ENCODE results near the gene ABHD16B.

Gene ABHD16B

GRCh38 chr20:63861365-63861934 is at the start of gene ABHD16B:
Gene ABHD16B, plus strand, starts transcription at chr20:63861498. Its CDS starts 43 bp downstream, at chr20:63861541.
- DNase-seq: no peak

- no peak for DNase-seq
Observed at GRCh38 chr20:63814891-63815614, 46.2 kb upstream of the ABHD16B start.

GRCh38 chr20:63815615-63816253 is 45.6 kb upstream of the ABHD16B start:
- no peak for DNase-seq

DNA sequence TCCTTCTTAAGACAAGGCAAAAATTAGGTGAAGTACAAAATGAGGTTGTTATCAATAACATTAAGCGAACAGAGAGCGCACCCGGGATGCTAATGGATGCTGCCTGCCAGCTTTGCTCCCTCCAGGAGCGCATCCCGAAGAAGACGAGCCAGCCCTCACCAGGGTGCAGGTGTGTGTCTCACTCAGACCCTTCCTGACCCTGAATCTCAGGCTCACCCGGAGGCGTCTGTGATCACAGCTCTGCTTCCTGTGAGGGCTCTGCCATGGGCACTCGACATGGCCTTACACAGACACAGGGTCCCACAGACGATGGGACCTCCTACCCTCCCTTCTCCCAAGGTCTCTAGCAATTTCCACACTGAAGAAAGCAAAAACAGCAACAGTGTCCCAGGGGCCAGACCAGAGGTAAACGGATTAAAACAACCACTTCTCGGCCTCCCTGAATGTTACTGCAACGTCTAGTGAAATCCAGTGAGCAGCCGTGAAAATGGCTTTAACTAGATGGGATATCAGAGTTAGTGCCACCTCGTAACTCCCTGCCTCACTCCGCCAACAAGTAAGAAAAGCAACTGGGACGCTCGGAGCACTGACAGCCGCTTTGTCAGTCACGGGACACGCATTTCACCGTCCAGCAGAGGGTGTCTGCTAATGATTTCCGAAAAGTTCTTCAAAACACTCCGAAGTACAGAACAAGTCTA is 41.9 kb upstream of the ABHD16B start:
- DNase-seq: no peak

GRCh38 chr20:63821811-63822210 is 39.5 kb upstream of the ABHD16B start:
- DNase-seq: no peak

DNA sequence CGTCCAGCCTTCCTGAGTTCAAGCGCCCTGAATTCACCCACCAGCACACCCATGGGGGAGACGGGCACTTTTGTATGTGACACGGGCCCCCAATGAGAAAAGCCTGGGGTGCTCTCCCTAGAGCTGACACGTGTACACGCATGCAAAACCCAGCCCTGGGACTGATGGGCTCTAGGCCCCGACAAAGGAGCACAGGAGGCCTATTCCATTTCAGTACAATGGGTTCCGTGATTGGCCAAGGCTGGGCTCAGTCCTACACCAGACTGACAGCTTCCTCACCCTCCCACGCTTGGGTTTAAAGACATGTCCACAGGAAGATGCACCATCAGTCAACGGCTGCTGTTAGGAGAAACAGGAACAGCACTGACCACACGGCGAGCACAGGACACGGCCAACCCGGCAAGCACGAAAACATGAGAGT is 39.0 kb upstream of the ABHD16B start:
- DNase-seq: no peak

- DNase-seq: no peak
Observed at GRCh38 chr20:63823691-63824311, 37.5 kb upstream of the ABHD16B start.

DNA sequence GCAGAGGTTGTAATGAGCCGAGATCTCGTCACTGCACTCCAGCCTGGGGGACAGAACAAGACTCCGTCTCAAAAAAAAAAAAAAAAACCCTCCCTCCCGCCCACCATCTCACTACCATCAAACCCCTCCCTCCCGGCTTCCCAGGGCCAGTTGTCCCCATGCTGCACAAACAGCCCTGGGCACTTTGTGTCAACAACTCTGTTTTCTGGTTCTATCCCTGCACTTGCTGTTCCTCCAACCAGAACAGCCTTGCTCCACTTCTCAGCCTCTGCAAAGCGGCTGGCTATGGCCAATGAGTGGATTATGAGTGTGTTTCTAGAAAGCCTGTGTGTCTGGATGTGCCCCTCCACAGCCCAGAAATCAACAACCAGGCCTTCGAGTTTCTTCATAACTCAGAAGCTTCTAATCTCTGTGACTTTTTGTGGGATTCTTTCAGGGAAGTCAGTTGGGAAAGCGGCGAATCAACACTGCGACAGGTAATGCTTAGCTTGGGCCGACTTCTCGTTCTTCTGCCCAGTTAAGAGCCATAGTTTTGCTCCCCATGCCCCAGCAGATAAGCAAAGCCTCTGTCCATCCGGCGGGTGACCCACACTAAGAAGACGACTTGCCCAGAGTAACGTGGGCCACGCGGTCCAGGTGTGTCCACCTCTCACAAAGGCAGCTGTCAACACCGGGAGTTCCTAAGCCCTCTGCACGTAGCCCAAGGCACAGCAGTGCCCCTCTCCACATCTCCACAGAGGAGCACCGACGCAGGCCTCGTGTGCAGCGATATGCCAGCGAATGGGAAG is 35.8 kb upstream of the ABHD16B start:
- DNase-seq: no peak

- DNase-seq: no peak
Observed at GRCh38 chr20:63826753-63827152, 34.5 kb upstream of the ABHD16B start.

DNA sequence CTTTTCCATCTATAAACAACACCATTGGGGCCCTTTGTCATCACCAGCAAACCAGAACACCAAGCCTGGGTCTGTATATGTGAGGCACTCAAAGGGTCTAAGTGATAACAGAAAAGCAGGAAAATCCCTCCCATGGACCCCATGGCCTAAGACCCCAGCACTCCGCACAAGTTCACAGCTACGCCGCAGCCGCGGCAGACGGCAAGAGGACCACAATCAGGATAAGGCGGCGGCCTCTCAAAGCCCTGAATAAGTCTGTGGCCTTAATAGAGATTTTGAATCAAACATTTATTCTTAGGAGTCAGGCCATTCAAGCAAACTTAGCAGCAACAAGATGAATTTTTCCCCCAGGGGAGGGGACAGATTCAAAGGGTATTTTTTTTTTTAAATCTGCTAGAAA is 33.2 kb upstream of the ABHD16B start:
- DNase-seq: no peak

DNA sequence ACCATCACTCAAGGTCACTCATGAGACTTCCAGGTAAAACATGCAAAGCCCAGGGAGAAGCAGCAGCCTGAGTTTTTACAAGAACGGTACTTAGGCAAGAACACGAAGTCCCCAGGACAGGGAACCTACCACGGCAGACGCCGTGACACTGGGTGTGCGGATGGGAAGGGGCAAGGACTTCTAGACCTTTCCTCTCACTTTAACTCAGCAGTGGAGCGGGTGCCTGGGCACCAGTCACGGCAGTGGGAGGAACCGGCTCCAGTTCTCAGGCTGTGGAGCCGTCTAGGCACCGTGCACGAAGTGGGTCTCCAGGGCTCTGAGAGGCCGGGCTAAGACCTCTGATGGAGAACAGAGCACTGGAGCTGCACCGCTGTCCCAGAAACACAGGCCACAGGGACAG is 32.8 kb upstream of the ABHD16B start:
- DNase-seq: no peak

- no peak for DNase-seq
Observed at GRCh38 chr20:63828951-63829350, 32.3 kb upstream of the ABHD16B start.

DNA sequence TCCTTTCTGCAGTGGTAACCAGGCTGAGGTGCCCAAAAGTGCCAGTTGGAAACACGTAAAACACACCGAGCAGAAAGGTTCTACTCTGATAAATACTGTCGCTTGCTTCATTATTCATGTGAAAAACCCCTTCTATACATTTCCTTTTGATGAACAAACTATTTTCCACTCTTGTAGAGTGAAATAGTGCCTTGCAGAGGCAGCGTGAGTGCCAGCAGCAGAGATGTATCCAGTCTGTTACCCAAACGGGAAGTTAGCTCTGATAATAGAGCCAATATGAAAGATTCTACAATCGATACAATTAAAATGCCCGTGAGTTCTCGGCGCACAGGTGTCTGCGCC is 31.7 kb upstream of the ABHD16B start:
- no peak for DNase-seq

DNA sequence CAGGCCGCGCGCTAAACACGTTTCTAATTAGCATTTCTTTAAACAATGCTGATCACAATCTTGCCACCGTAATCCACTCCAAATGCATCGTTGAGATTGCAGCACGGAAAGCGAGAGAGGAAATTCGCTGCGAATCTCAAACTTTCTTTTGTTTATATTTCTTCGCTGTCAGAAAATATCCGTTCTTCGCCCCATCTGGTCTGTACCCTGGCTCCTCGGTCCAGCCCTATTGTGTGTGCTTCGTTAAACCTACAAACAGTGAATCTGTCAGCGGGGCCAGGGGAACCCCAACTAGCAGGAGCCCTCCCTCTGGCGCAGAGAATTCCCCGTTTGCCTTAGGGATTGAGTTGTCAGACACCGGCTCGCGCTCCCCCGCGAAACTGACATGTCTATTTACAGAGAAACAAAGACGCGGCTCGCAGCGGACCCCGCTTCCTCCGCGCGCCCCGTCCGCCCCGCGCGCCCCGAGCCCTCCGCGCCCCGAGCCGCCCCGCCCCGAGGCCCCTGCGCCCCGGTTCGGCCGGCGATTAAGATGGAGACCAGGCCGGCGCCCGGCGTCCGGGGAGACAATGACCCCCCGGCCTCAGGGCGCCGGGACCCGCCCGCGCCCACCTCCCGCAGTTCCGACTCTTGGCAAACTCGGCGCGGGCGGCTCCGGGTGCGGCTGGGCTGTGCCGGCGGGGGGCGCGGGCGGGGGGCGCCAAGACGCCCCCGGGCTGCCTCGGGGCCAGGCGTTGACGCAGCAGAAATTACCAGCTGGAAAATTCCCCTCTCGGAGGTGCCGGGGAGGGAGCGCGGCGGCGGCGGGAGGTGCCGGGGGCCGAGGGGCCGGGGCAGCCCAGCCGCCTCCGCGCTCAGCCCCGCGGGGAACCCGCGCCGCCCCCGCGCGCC is 31.1 kb upstream of the ABHD16B start:
- DNase-seq: no peak

DNA sequence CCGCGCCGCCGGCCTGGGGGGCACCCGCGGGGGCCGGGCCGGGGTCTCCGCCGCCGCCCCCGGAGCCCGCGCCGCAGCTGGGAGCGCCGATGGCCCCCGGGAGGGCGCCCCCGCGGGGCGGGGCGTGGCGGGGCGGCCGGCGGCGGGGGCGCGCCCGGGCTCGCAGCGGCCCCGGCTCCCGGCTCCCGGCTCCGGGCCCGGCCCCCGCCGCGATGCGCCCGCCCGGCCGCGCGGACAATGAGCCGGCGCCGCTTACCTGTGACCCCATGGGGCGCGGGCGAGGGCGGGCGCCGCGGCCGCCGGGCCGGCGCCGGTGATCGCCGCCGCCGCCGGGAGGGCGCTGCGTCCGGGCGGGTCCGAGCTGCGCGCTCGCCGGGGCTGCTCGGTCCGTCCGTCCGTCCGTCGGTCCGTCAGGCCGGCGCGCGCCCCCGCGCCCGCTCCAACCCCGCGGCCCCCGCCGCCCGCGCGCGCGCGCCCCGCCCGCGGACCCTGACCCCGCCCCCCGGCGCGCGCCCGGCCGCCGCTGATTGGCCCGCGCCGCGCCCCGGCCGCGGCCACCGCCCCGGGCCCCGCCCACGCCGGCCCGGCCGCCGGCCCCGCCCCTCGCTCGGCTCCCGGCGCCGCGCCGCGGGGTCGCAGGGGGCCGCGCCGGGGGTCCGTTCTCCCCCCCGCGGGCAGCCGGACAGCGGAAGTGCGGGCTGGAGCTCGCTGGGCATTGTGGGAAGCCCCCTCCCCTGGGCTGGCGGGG is 30.3 kb upstream of the ABHD16B start, which contains the start of gene ZBTB46:
TSS of gene ZBTB46 (minus strand) at position 424 of the 748 bp plus-strand sequence. CDS start 40,507 bp downstream, outside the sequence.
- no peak for DNase-seq

DNA sequence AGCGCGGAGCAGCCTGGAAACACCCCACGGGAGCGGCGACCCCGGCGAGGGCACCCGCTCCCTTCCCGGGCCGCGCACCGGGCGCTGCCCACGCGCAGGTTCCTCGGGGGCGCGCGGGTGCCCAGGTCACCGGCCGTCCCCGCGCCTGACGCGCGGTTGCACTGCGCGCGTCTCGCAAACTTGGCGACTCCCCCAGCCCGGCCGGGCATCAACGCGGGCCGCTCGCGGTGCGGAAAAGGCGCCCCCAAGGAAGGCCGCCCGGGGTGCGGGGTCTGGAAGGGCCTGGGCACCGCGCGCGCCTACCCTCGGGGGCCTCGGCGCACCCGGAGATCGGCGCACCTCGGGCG is 29.7 kb upstream of the ABHD16B start:
- DNase-seq: no peak

- no peak for DNase-seq
Observed at GRCh38 chr20:63831993-63832686, 29.2 kb upstream of the ABHD16B start.

GRCh38 chr20:63833776-63834490 is 27.4 kb upstream of the ABHD16B start:
- DNase-seq: no peak

- DNase-seq: no peak
Observed at GRCh38 chr20:63834491-63834880, 26.8 kb upstream of the ABHD16B start.
